ENCODE results near the gene SYT7. TPM values are rescaled to one million over a fixed set of nuclear protein-coding genes. Genes with fewer than 3 reads are reported as not detected.

SYT7 gene
- total and polyA plus RNA-seq, 4 donors = 1.7 to 10.6 (median 3.8) TPM

- no peak within 1 kb of the TSS for H3K9ac ChIP-seq (ENCODE audit: insufficient read depth in 1 of 2, low read length in 2 of 2)
- H3K36me3 ChIP-seq (ENCODE audit: control insufficient read depth in 4 of 4, insufficient read depth in 4 of 4, low read length in 4 of 4) = no peaks in the 10 kb centered on the region
- WGBS, 2 donors = 3% methylated on average over 41 to 74 of the region's 74 CpGs
- DNase-seq (peak; percentile 60 to 68 (median 61)), ATAC-seq (ENCODE audit: insufficient read depth, low FRiP score) (no peak)
- TF ChIP-seq CTCF (IDR thresholded peaks at IDR 0.05; ENCODE audit: control extremely low read depth, extremely low read depth) = no peak
- no peak within 1 kb of the TSS for H3K27ac ChIP-seq (ENCODE audit: low read depth in 1 of 2, low read length in 1 of 2)
- peaks cover 0 to 3% (median 0%) of the 10 kb centered on the region in 4 donors for H3K9me3 ChIP-seq (ENCODE audit: control insufficient read depth in 4 of 4, insufficient read depth in 3 of 4, low read length in 3 of 4)
- peaks cover 11 to 27% (median 22%) of the 10 kb centered on the region in 3 donors for H3K27me3 ChIP-seq (ENCODE audit: control insufficient read depth in 3 of 3, insufficient read depth in 3 of 3, low read length in 2 of 3)
- H3K4me1 ChIP-seq (ENCODE audit: control insufficient read depth in 5 of 5, insufficient read depth in 5 of 5, low read length in 5 of 5) = peaks cover 0 to 10% (median 4%) of the 10 kb centered on the region in 5 donors
- peak within 1 kb of the TSS; percentile 3 for H3K4me3 ChIP-seq
Measured at GRCh38 chr11:61507962-61508861, 72.7 kb downstream of the SYT7 start, which contains the start of gene LRRC10B. LRRC10B (plus strand) TSS chr11:61508749; CDS start chr11:61508999, 250 bp downstream.

- H3K9ac ChIP-seq (ENCODE audit: insufficient read depth in 1 of 2, low read length in 2 of 2) = no peak overlapping the region
- 66 to 71% methylated on average over 14 of the region's 14 CpGs for WGBS, 2 donors
- no peak for DNase-seq
Measured at GRCh38 chr11:61507012-61507768, 73.7 kb downstream of the SYT7 start.

GRCh38 chr11:61505640-61506155, 75.2 kb downstream of the SYT7 start:
- peaks cover 0 to 6% (median 3%) of the 10 kb centered on the region in 5 donors for H3K4me1 ChIP-seq (ENCODE audit: control insufficient read depth in 5 of 5, insufficient read depth in 5 of 5, low read length in 5 of 5)
- ATAC-seq (ENCODE audit: insufficient read depth, low FRiP score) (no peak), DNase-seq (no peak)
- TF ChIP-seq CTCF (IDR thresholded peaks at IDR 0.05; ENCODE audit: control extremely low read depth, extremely low read depth) = no peak
- H3K4me3 ChIP-seq = no peak overlapping the region
- H3K9ac ChIP-seq (ENCODE audit: insufficient read depth in 1 of 2, low read length in 2 of 2) = no peak overlapping the region
- WGBS, 2 donors = 59 to 63% methylated on average over 10 of the region's 10 CpGs
- no peaks in the 10 kb centered on the region for H3K36me3 ChIP-seq (ENCODE audit: control insufficient read depth in 4 of 4, insufficient read depth in 4 of 4, low read length in 4 of 4)
- H3K9me3 ChIP-seq (ENCODE audit: control insufficient read depth in 4 of 4, insufficient read depth in 3 of 4, low read length in 3 of 4) = peaks cover 0 to 3% (median 0%) of the 10 kb centered on the region in 4 donors
- no peak overlapping the region for H3K27ac ChIP-seq (ENCODE audit: low read depth in 1 of 2, low read length in 1 of 2)
- peaks cover 11 to 29% (median 22%) of the 10 kb centered on the region in 3 donors for H3K27me3 ChIP-seq (ENCODE audit: control insufficient read depth in 3 of 3, insufficient read depth in 3 of 3, low read length in 2 of 3)

More at GRCh38 chr11:61507012-61507768, 73.7 kb downstream of the SYT7 start:
- Histone ChIP-seq H3K4me1 (ENCODE audit: control insufficient read depth in 5 of 5, insufficient read depth in 5 of 5, low read length in 5 of 5) (peaks cover 0 to 6% (median 3%) of the 10 kb centered on the region in 5 donors), H3K27me3 (ENCODE audit: control insufficient read depth in 3 of 3, insufficient read depth in 3 of 3, low read length in 2 of 3) (peaks cover 11 to 27% (median 22%) of the 10 kb centered on the region in 3 donors), H3K27ac (ENCODE audit: low read depth in 1 of 2, low read length in 1 of 2) (no peak overlapping the region), H3K4me3 (no peak overlapping the region), H3K9me3 (ENCODE audit: control insufficient read depth in 4 of 4, insufficient read depth in 3 of 4, low read length in 3 of 4) (peaks cover 0 to 3% (median 0%) of the 10 kb centered on the region in 4 donors), H3K36me3 (ENCODE audit: control insufficient read depth in 4 of 4, insufficient read depth in 4 of 4, low read length in 4 of 4) (no peaks in the 10 kb centered on the region)
- no peak for ATAC-seq (ENCODE audit: insufficient read depth, low FRiP score)
- no peak for TF ChIP-seq CTCF (IDR thresholded peaks at IDR 0.05; ENCODE audit: control extremely low read depth, extremely low read depth)
